ENCODE measurements around the gene KLHL30. TPM values are rescaled to one million over a fixed set of nuclear protein-coding genes. Genes with fewer than 3 reads are reported as not detected.

KLHL30 gene
- total RNA-seq, 2 donors from 2014 or later = not detected

DNA sequence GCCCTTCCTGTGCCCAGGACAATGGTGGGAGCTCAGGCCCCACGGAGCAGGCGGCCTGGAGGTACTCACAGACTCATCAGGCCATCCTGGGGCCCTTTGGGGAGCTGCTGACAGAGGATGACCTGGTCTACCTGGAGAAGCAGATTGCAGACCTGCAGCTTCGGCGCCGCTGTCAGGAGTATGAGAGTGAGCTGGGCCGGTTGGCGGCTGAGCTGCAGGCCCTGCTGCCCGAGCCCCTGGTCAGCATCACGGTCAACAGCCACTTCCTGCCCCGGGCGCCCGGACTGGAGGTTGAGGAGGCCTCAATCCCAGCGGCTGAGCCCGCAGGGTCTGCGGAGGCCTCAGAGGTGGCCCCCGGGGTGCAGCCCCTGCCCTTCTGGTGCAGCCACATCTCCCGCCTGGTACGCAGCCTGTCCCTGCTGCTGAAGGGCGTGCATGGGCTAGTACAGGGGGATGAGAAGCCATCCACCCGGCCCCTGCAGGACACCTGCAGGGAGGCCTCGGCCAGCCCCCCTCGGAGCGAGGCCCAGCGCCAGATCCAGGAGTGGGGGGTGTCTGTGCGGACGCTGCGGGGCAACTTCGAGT lies 8.3 kb upstream of the KLHL30 start:
- Histone ChIP-seq H3K4me3 (ENCODE audit: low read length) (no peak overlapping the region), H3K36me3 (ENCODE audit: control insufficient read depth, insufficient read depth, low read length) (no peaks in the 10 kb centered on the region), H3K27me3 (ENCODE audit: control insufficient read depth, insufficient read depth, low read length, poor library complexity, severe bottlenecking) (no peaks in the 10 kb centered on the region), H3K27ac (ENCODE audit: low read depth, low read length) (no peak overlapping the region), H3K9me3 (ENCODE audit: control insufficient read depth, low read length) (no peaks in the 10 kb centered on the region), H3K9ac (ENCODE audit: extremely low read depth, low read length, poor library complexity, severe bottlenecking) (no peak overlapping the region), H3K4me1 (ENCODE audit: control insufficient read depth, insufficient read depth, low read length) (no peaks in the 10 kb centered on the region)
- DNase-seq = peak; percentile 31
- Mint-ChIP-seq H3K4me3 (no peak overlapping the region), H3K9me3 (no peaks in the 10 kb centered on the region), H3K27ac (no peak overlapping the region), H3K36me3 (ENCODE audit: low read depth) (no peaks in the 10 kb centered on the region), H3K4me1 (no peaks in the 10 kb centered on the region), H3K27me3 (ENCODE audit: insufficient read depth) (no peaks in the 10 kb centered on the region)
- WGBS, 2 experiments (ENCODE audit: insufficient coverage in 1 of 2, insufficient read length in 1 of 2) = 93 to 96% methylated on average over 15 to 28 of the region's 28 CpGs
- TF ChIP-seq, protein P1, sequence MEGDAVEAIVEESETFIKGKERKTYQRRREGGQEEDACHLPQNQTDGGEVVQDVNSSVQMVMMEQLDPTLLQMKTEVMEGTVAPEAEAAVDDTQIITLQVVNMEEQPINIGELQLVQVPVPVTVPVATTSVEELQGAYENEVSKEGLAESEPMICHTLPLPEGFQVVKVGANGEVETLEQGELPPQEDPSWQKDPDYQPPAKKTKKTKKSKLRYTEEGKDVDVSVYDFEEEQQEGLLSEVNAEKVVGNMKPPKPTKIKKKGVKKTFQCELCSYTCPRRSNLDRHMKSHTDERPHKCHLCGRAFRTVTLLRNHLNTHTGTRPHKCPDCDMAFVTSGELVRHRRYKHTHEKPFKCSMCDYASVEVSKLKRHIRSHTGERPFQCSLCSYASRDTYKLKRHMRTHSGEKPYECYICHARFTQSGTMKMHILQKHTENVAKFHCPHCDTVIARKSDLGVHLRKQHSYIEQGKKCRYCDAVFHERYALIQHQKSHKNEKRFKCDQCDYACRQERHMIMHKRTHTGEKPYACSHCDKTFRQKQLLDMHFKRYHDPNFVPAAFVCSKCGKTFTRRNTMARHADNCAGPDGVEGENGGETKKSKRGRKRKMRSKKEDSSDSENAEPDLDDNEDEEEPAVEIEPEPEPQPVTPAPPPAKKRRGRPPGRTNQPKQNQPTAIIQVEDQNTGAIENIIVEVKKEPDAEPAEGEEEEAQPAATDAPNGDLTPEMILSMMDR (conservative IDR thresholded peaks at IDR 0.05) = no peak

DNA sequence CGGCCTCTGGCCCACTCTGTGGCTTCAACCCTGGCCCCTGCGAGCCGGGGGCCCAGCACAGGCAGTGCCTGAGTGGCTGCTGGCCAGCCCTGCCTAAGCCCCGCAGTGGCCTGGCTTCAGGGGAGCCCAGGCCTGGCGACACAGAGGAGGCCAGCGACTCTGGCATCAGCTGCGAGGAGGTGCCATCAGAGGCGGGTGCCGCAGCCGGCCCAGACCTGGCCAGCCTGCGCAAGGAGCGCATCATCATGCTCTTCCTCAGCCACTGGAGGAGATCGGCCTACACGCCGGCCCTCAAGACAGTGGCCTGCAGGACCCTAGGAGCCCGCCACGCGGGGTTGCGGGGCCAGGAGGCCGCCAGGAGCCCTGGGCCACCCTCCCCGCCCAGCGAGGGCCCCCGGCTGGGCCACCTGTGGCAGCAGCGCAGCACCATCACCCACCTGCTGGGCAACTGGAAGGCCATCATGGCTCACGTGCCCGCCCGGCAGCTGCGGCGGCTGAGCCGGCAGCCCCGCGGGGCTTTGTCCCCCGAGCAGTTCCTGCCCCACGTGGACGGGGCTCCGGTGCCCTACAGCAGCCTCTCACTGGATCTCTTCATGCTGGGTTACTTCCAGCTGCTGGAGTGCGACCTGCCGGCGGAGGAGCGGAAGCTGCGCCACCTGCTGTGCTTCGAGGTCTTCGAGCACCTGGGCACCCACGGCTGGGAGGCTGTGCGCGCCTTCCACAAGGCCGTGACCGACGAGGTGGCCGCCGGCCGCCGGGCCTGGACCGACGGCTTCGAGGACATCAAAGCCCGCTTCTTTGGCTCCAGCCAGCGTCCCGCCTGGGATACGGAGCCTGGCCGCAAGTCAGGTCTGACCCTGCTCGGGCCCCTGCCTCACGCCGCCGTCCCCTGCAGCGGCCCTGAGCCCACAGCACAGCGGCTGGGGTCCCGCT lies 7.5 kb upstream of the KLHL30 start:
- TF ChIP-seq, protein P1 (conservative IDR thresholded peaks at IDR 0.05) = no peak
- Mint-ChIP-seq H3K36me3 (ENCODE audit: low read depth) (no peaks in the 10 kb centered on the region), H3K27me3 (ENCODE audit: insufficient read depth) (no peaks in the 10 kb centered on the region), H3K4me3 (no peak overlapping the region), H3K27ac (no peak overlapping the region), H3K9me3 (no peaks in the 10 kb centered on the region), H3K4me1 (no peaks in the 10 kb centered on the region)
- no peaks in the 10 kb centered on the region for H3K4me1 ChIP-seq (ENCODE audit: control insufficient read depth, insufficient read depth, low read length)
- no peak overlapping the region for H3K9ac ChIP-seq (ENCODE audit: extremely low read depth, low read length, poor library complexity, severe bottlenecking)
- peak; percentile 39 for DNase-seq
- no peak overlapping the region for H3K4me3 ChIP-seq (ENCODE audit: low read length)
- 93 to 97% methylated on average over 30 to 68 of the region's 68 CpGs for WGBS, 2 experiments (ENCODE audit: insufficient coverage in 1 of 2, insufficient read length in 1 of 2)
- no peak overlapping the region for H3K27ac ChIP-seq (ENCODE audit: low read depth, low read length)
- H3K27me3 ChIP-seq (ENCODE audit: control insufficient read depth, insufficient read depth, low read length, poor library complexity, severe bottlenecking) = no peaks in the 10 kb centered on the region
- no peaks in the 10 kb centered on the region for H3K9me3 ChIP-seq (ENCODE audit: control insufficient read depth, low read length)
- H3K36me3 ChIP-seq (ENCODE audit: control insufficient read depth, insufficient read depth, low read length) = no peaks in the 10 kb centered on the region

- H3K4me1 Mint-ChIP-seq = no peaks in the 10 kb centered on the region
- Histone ChIP-seq H3K4me1 (ENCODE audit: control insufficient read depth, insufficient read depth, low read length) (no peaks in the 10 kb centered on the region), H3K4me3 (ENCODE audit: low read length) (no peak overlapping the region), H3K27me3 (ENCODE audit: control insufficient read depth, insufficient read depth, low read length, poor library complexity, severe bottlenecking) (no peaks in the 10 kb centered on the region), H3K9ac (ENCODE audit: extremely low read depth, low read length, poor library complexity, severe bottlenecking) (no peak overlapping the region), H3K27ac (ENCODE audit: low read depth, low read length) (no peak overlapping the region), H3K36me3 (ENCODE audit: control insufficient read depth, insufficient read depth, low read length) (no peaks in the 10 kb centered on the region), H3K9me3 (ENCODE audit: control insufficient read depth, low read length) (no peaks in the 10 kb centered on the region)
- no peak overlapping the region for H3K27ac Mint-ChIP-seq
- TF ChIP-seq, protein P1 (conservative IDR thresholded peaks at IDR 0.05) = no peak
- no peak overlapping the region for H3K4me3 Mint-ChIP-seq
- H3K27me3 Mint-ChIP-seq (ENCODE audit: insufficient read depth) = no peaks in the 10 kb centered on the region
- 89 to 90% methylated on average over 8 to 14 of the region's 14 CpGs for WGBS, 2 experiments (ENCODE audit: insufficient coverage in 1 of 2, insufficient read length in 1 of 2)
- H3K36me3 Mint-ChIP-seq (ENCODE audit: low read depth) = no peaks in the 10 kb centered on the region
- no peak for DNase-seq
- H3K9me3 Mint-ChIP-seq = no peaks in the 10 kb centered on the region
Measured at GRCh38 chr2:238131761-238132462, 6.6 kb upstream of the KLHL30 start.

Measured in endodermal cell (in vitro differentiated cells).